BJ (cell line): ENCODE results near the gene PLA2G5. TPM values are rescaled to one million over a fixed set of nuclear protein-coding genes. Genes with fewer than 3 reads are reported as not detected.
"Not testable (repeated sequence)": the region's sequence is repeated elsewhere in the genome, so short reads cannot be mapped to it uniquely, and the experiment has no call there.

Experiments
- CTCF ChIA-PET: fragments of 350-600 bp; formaldehyde crosslinking; extraction: SDS; loops from one replicate; lab custom pipeline; 2021; ENCODE audit warnings: antibody characterized with exemption, inconsistent platforms; lab: Yijun Ruan, JAX
- POLR2A ChIA-PET: fragments of 300-600 bp; sonication (Branson Sonifier 250); formaldehyde crosslinking; extraction: SDS; loops from one replicate; lab custom pipeline; 2021; ENCODE audit warnings: antibody characterized with exemption; lab: Charles Lee
- DNase-seq: peaks from one replicate; pipeline ENCODE4 v3.0.0-alpha.2; 2011; ENCODE audit warnings: low read depth
- H3K27me3 ChIP-seq: 2 replicates; pipeline ENCODE4 v1.6.0; 2011; ENCODE audit warnings: low read length; ENCODE audit not compliant: control insufficient read depth, insufficient read depth
- H3K36me3 ChIP-seq: 2 replicates; pipeline ENCODE4 v1.5.1; 2011; ENCODE audit warnings: low read length; ENCODE audit not compliant: control insufficient read depth, insufficient read depth
- H3K4me3 ChIP-seq: 2 replicates; pipeline ENCODE4 v1.5.1; 2011; ENCODE audit warnings: low read depth, mild to moderate bottlenecking, control low read depth, low read length
- polyA plus RNA-seq: library from polyadenylated mRNA; depleted of rRNA; stranded (reverse); fragments of >200 nt; gene quantifications from 2 replicates; pipeline ENCODE4 v1.2.3, GENCODE V29; 2011
- TF ChIP-seq, protein P1 (sequence below): IDR thresholded peaks from 2 replicates; pipeline ENCODE4 v1.5.1; 2011; ENCODE audit warnings: low read depth, mild to moderate bottlenecking, control low read depth, inconsistent platforms, low read length, moderate library complexity; ENCODE audit not compliant: insufficient read depth

The PLA2G5 gene
- polyA plus RNA-seq, 1 experiment = not detected

DNA sequence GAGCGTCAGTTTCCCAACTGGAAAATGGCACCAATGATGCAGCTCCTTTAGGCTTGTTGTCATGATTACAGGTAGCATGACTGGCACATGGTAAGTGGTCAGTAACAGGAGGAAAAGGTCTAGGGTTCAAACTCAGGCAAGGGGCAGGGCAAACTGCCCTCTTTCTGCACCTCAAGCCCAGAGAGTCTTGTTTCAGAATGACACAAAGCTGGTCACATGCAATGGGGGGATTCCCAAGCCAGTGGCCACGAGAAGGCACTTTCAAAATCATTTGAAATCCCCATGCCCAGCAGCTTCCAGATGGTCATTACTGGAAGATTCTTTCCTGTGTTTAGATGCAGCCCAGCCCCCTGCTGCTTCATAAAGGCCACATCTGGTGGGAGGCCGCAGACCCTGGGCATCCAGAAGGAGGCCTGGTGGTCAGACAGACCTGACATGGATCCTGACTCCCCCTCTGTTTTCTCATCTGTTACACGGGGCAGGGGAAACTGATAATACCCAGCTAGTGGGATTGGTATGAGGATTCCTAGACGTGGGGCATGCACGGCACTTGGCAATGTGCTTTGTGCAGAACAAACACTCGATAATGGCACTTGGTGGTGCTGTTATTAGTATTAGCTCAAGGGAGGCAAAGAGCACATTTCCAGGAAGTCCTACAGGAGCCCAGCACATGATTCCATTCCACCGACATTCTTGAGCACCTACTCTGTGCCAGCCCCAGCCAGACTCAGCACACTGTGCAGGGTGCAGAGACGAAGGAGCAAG, 56.2 kb downstream of the PLA2G5 start:
- Histone ChIP-seq H3K4me3 (no peak overlapping the region), H3K27me3 (no peaks in the 10 kb centered on the region; the same call in 1 of the 2 replicates), H3K36me3 (no peaks in the 10 kb centered on the region)
- no peak for DNase-seq
- TF ChIP-seq, protein P1, sequence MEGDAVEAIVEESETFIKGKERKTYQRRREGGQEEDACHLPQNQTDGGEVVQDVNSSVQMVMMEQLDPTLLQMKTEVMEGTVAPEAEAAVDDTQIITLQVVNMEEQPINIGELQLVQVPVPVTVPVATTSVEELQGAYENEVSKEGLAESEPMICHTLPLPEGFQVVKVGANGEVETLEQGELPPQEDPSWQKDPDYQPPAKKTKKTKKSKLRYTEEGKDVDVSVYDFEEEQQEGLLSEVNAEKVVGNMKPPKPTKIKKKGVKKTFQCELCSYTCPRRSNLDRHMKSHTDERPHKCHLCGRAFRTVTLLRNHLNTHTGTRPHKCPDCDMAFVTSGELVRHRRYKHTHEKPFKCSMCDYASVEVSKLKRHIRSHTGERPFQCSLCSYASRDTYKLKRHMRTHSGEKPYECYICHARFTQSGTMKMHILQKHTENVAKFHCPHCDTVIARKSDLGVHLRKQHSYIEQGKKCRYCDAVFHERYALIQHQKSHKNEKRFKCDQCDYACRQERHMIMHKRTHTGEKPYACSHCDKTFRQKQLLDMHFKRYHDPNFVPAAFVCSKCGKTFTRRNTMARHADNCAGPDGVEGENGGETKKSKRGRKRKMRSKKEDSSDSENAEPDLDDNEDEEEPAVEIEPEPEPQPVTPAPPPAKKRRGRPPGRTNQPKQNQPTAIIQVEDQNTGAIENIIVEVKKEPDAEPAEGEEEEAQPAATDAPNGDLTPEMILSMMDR = no peak
- POLR2A ChIA-PET = no interaction called here
- CTCF ChIA-PET = interaction anchor here (1.2 kb wide), 1 partner anchor 410 kb away, joined by 3 read pairs; no protein-coding TSS in a partner anchor

- CTCF ChIA-PET = no interaction called here
Observed at GRCh38 chr1:20126806-20127440, 56.9 kb downstream of the PLA2G5 start.

DNA sequence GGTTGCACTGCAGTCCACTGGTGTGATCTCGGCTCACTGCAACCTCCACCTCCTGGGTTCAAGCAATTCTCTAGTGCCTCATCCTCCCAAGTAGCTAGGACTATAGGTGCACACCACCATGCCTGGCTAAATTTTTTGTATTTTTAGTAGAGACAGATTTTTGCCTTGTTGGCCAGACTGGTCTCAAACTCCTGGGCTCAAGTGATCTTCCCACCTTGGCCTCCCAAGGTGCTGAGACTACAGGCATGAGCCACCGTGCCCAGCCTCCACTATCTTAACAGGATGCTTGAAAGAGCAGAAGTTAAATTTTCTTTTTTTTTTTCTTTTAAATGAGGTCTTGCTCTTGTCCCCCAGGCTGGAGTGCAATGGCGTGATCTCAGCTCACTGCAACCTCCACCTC, 60.5 kb downstream of the PLA2G5 start:
- POLR2A ChIA-PET, H3K27me3 ChIP-seq, DNase-seq, H3K36me3 ChIP-seq, H3K4me3 ChIP-seq, CTCF ChIA-PET: not testable (repeated sequence)

More at GRCh38 chr1:20126806-20127440, 56.9 kb downstream of the PLA2G5 start:
- Histone ChIP-seq H3K27me3 (no peaks in the 10 kb centered on the region; the same call in 1 of the 2 replicates), H3K36me3 (no peaks in the 10 kb centered on the region), H3K4me3 (no peak overlapping the region)
- TF ChIP-seq, protein P1 = no peak
- POLR2A ChIA-PET = no interaction called here
- no peak for DNase-seq

- no peaks in the 10 kb centered on the region for H3K27me3 ChIP-seq
- TF ChIP-seq, protein P1 = no peak
- ChIA-PET POLR2A (no interaction called here), CTCF (interaction anchor here (2.5 kb wide), 1 partner anchor 17 kb away, joined by 10 read pairs; no protein-coding TSS in a partner anchor)
- DNase-seq = no peak
- H3K4me3 ChIP-seq = no peak overlapping the region
- H3K36me3 ChIP-seq = no peaks in the 10 kb centered on the region
Observed at GRCh38 chr1:20134995-20135394, 65.0 kb downstream of the PLA2G5 start.

DNA sequence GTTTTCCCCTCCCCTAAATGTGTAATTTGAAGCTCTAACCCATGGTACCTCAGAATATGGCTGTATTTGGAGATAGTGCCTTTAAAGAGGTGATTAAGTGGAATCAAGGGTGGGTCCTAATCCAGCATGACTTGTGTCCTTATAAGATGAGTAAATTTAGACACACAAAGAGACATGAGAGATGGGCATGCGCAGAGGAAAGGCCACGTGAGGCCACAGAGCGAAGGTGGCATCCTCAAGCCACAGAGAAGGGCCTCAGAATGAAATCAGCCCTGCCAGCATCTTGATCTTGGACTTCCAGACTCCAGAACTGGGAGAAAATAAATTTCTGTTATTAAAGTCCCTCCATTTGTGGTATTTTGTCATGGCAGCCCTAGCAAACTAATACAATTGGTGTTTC, 66.3 kb downstream of the PLA2G5 start:
- TF ChIP-seq, protein P1 = no peak
- POLR2A ChIA-PET = no interaction called here
- Histone ChIP-seq H3K36me3 (no peaks in the 10 kb centered on the region), H3K4me3 (no peak overlapping the region), H3K27me3 (no peaks in the 10 kb centered on the region)
- CTCF ChIA-PET = interaction anchor here (2.5 kb wide), 1 partner anchor 16 kb away, joined by 10 read pairs; no protein-coding TSS in a partner anchor
- DNase-seq = no peak
